Loucy (cell line): ENCODE data around the gene INPP5D.
"Not testable (repeated sequence)": the region's sequence is repeated elsewhere in the genome, so short reads cannot be mapped to it uniquely, and the experiment has no call there.

Experiments used
- H2AFZ ChIP-seq: fragments of 200-600 bp; sonication (generic); 2 replicates; pipeline ENCODE4 v1.6.0; 2016; ENCODE audit warnings: antibody characterized with exemption, mild to moderate bottlenecking, low read length, moderate library complexity
- H3F3A ChIP-seq: fragments of 200-600 bp; 2 replicates; pipeline ENCODE4 v1.6.0; 2016; ENCODE audit warnings: antibody characterized with exemption, low read depth, mild to moderate bottlenecking
- H3K27me3 ChIP-seq: fragments of 200-600 bp; sonication (generic); 2 replicates; pipeline ENCODE4 v1.6.1; 2014; ENCODE audit warnings: low read length, mild to moderate bottlenecking; ENCODE audit not compliant: insufficient read depth, poor library complexity, severe bottlenecking
- H3K36me3 ChIP-seq: fragments of 200-600 bp; sonication (generic); 2 replicates; pipeline ENCODE4 v1.6.1; 2016; ENCODE audit warnings: low read length; ENCODE audit not compliant: insufficient read depth
- H3K4me1 ChIP-seq: fragments of 200-600 bp; sonication (generic); 2 replicates; pipeline ENCODE4 v1.5.1; 2014; ENCODE audit warnings: low read length, mild to moderate bottlenecking; ENCODE audit not compliant: insufficient read depth, poor library complexity, severe bottlenecking
- H3K4me2 ChIP-seq: fragments of 200-600 bp; sonication (generic); 2 replicates; pipeline ENCODE4 v1.6.0; 2014; ENCODE audit warnings: antibody characterized with exemption, low read length, low read depth, mild to moderate bottlenecking; ENCODE audit not compliant: poor library complexity, severe bottlenecking
- H3K4me3 ChIP-seq: fragments of 200-600 bp; sonication (generic); 2 replicates; pipeline ENCODE4 v1.5.1; 2014; ENCODE audit warnings: low read length, mild to moderate bottlenecking, mixed read lengths; ENCODE audit not compliant: poor library complexity, severe bottlenecking
- H3K79me2 ChIP-seq: fragments of 200-600 bp; sonication (generic); 2 replicates; pipeline ENCODE4 v1.6.1; 2014; ENCODE audit warnings: low read length; ENCODE audit not compliant: insufficient read depth
- H3K9ac ChIP-seq: fragments of 200-600 bp; sonication (generic); 2 replicates; pipeline ENCODE4 v1.6.0; 2014; ENCODE audit warnings: mild to moderate bottlenecking, low read depth, low read length, moderate library complexity; ENCODE audit not compliant: poor library complexity, severe bottlenecking
- H3K9me2 ChIP-seq: fragments of 200-600 bp; sonication (generic); replicated peaks from 2 replicates; pipeline ENCODE4 v1.6.1; 2016; ENCODE audit warnings: low read depth, low read length, mixed read lengths
- H3K9me3 ChIP-seq: fragments of 200-600 bp; sonication (generic); 2 replicates; pipeline ENCODE4 v1.6.1; 2014; ENCODE audit warnings: mild to moderate bottlenecking, antibody characterized with exemption, low read length, low read depth; ENCODE audit not compliant: insufficient read depth
- H4K20me1 ChIP-seq: fragments of 200-600 bp; sonication (generic); 2 replicates; pipeline ENCODE4 v1.6.0; 2014; ENCODE audit warnings: antibody characterized with exemption, low read length, mild to moderate bottlenecking; ENCODE audit not compliant: insufficient read depth, poor library complexity, severe bottlenecking
- CTCF ChIP-seq: fragments of 200-600 bp; sonication (generic); conservative IDR thresholded peaks from 2 replicates; pipeline ENCODE4 v1.5.1; 2014; ENCODE audit warnings: mild to moderate bottlenecking, antibody characterized with exemption, low read length
- EZH2phosphoT487 ChIP-seq: fragments of 200-600 bp; IDR thresholded peaks from 2 replicates; pipeline ENCODE4 v1.6.1; 2018; ENCODE audit warnings: antibody characterized with exemption, mild to moderate bottlenecking, moderate library complexity, borderline replicate concordance

The INPP5D gene

GRCh38 chr2:233064530-233065199 lies 4.5 kb downstream of the INPP5D start:
- H3K9ac ChIP-seq, result no peak overlapping the region
- peaks cover 92% of the 10 kb centered on the region for H3K79me2 ChIP-seq

GRCh38 chr2:233065200-233065589 lies 5.1 kb downstream of the INPP5D start:
- Histone ChIP-seq H3K4me3 (peak overlapping the region; percentile 99), H3K36me3 (peaks cover 11% of the 10 kb centered on the region; the same call in 1 of the 2 replicates), H3K79me2 (peaks cover 97% of the 10 kb centered on the region), H4K20me1 (peaks cover 72% of the 10 kb centered on the region), H3K4me1 (peaks cover 48% of the 10 kb centered on the region), H3K4me2 (peak overlapping the region; percentile 94)
- H3K27me3 ChIP-seq, H3F3A ChIP-seq, H3K9ac ChIP-seq, H3K9me2 ChIP-seq, H3K9me3 ChIP-seq, H2AFZ ChIP-seq: not testable (repeated sequence)

More at GRCh38 chr2:233064530-233065199, 4.5 kb downstream of the INPP5D start:
- H2AFZ ChIP-seq, result no peak overlapping the region
- peaks cover 11% of the 10 kb centered on the region; the same call in 1 of the 2 replicates for H3K36me3 ChIP-seq
- no peaks in the 10 kb centered on the region for H3F3A ChIP-seq
- peaks cover 51% of the 10 kb centered on the region for H3K4me1 ChIP-seq
- peaks cover 72% of the 10 kb centered on the region for H4K20me1 ChIP-seq
- H3K4me3 ChIP-seq, result peak overlapping the region; percentile 99
- no peaks in the 10 kb centered on the region for H3K9me2 ChIP-seq
- no peaks in the 10 kb centered on the region for H3K9me3 ChIP-seq
- H3K4me2 ChIP-seq, result peak overlapping the region; percentile 94
- TF ChIP-seq CTCF, result no peak
- no peak for TF ChIP-seq EZH2phosphoT487
- no peaks in the 10 kb centered on the region for H3K27me3 ChIP-seq

GRCh38 chr2:233065954-233066470 lies 5.9 kb downstream of the INPP5D start:
- H3K4me1 ChIP-seq, result peaks cover 48% of the 10 kb centered on the region
- no peaks in the 10 kb centered on the region for H3K27me3 ChIP-seq
- peaks cover 97% of the 10 kb centered on the region for H3K79me2 ChIP-seq
- peaks cover 11% of the 10 kb centered on the region; the same call in 1 of the 2 replicates for H3K36me3 ChIP-seq
- no peak overlapping the region for H3K4me2 ChIP-seq
- H3K4me3 ChIP-seq, result no peak overlapping the region
- H3K9ac ChIP-seq, result no peak overlapping the region
- H3F3A ChIP-seq, result no peaks in the 10 kb centered on the region
- peaks cover 66% of the 10 kb centered on the region for H4K20me1 ChIP-seq
- TF ChIP-seq EZH2phosphoT487 (no peak), CTCF (no peak)
- H2AFZ ChIP-seq, result no peak overlapping the region
- no peaks in the 10 kb centered on the region for H3K9me2 ChIP-seq
- no peaks in the 10 kb centered on the region for H3K9me3 ChIP-seq
